ENCODE measurements around the gene ELL3. TPM values are rescaled to one million over a fixed set of nuclear protein-coding genes. Genes with fewer than 3 reads are reported as not detected.
"Not testable (repeated sequence)": the region's sequence is repeated elsewhere in the genome, so short reads cannot be mapped to it uniquely, and the experiment has no call there.

The ELL3 gene
- 1.2 and 1.3 TPM in 2 replicates for total RNA-seq

GRCh38 chr15:43776718-43777266 lies at the start of gene ELL3:
Gene ELL3, minus strand, starts transcription at chr15:43776966. Its CDS starts 65 bp downstream, at chr15:43776901.
- Mint-ChIP-seq H3K27ac (peak within 1 kb of the TSS; percentile 89), H3K4me1 (peaks cover 21% of the 10 kb centered on the region), H3K4me3 (peak within 1 kb of the TSS; percentile 90), H3K36me3 (ENCODE audit: low read depth) (peaks cover 23% of the 10 kb centered on the region), H3K9me3 (no peaks in the 10 kb centered on the region), H3K27me3 (peaks cover 12% of the 10 kb centered on the region)
- DNase-seq: peak; percentile 90
- intact Hi-C loops (cut with micrococcal nuclease): loop anchor here (1.0 to 2.0 kb wide), 3 partner anchors 15 to 48 kb away; partner anchors contain the start of gene MFAP1

DNA sequence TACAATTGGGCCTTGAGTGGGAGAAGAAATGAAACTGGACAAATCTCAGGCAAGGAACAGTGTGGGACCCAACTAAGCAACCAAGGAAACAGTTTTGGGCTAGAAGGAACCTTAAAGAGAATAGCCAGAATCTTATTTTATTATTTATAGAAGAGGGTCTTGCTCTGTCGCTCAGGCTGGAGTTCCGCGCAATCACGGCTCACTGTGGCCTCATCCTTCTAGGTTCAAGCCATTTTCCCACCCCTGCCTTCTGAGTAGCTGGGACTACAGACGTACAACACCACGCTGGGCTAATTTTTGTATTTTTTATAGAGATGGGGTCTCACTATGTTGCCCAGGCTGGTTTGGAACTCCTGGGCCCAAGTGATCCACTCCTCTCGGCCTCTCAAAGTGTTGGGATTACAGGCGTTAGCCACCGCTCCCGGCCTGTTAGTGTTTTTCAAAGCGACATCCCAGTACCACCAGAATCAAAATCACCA lies 49.3 kb upstream of the ELL3 start:
- Mint-ChIP-seq H3K4me3 (peak overlapping the region; percentile 90), H3K9me3 (peaks cover 5% of the 10 kb centered on the region), H3K4me1 (peaks cover 44% of the 10 kb centered on the region), H3K27me3 (no peaks in the 10 kb centered on the region), H3K36me3 (ENCODE audit: low read depth) (peaks cover 39% of the 10 kb centered on the region), H3K27ac (peak overlapping the region; percentile 92)
- DNase-seq: no peak
- intact Hi-C loops (cut with micrococcal nuclease): loop anchor here (2.0 to 10.0 kb wide), 4 partner anchors 33 to 899 kb away; partner anchors contain the start of gene SERF2

GRCh38 chr15:43825305-43825704 lies 48.5 kb upstream of the ELL3 start:
- intact Hi-C loops (cut with micrococcal nuclease): loop anchor here (10.0 kb wide), 2 partner anchors 719 to 899 kb away; no protein-coding TSS in a partner anchor
- peak; percentile 65 for DNase-seq
- H3K9me3 Mint-ChIP-seq, H3K4me3 Mint-ChIP-seq, H3K27me3 Mint-ChIP-seq: not testable (repeated sequence)
- peaks cover 42% of the 10 kb centered on the region for H3K4me1 Mint-ChIP-seq
- H3K36me3 Mint-ChIP-seq (ENCODE audit: low read depth): peaks cover 36% of the 10 kb centered on the region
- H3K27ac Mint-ChIP-seq: peak overlapping the region; percentile 29

DNA sequence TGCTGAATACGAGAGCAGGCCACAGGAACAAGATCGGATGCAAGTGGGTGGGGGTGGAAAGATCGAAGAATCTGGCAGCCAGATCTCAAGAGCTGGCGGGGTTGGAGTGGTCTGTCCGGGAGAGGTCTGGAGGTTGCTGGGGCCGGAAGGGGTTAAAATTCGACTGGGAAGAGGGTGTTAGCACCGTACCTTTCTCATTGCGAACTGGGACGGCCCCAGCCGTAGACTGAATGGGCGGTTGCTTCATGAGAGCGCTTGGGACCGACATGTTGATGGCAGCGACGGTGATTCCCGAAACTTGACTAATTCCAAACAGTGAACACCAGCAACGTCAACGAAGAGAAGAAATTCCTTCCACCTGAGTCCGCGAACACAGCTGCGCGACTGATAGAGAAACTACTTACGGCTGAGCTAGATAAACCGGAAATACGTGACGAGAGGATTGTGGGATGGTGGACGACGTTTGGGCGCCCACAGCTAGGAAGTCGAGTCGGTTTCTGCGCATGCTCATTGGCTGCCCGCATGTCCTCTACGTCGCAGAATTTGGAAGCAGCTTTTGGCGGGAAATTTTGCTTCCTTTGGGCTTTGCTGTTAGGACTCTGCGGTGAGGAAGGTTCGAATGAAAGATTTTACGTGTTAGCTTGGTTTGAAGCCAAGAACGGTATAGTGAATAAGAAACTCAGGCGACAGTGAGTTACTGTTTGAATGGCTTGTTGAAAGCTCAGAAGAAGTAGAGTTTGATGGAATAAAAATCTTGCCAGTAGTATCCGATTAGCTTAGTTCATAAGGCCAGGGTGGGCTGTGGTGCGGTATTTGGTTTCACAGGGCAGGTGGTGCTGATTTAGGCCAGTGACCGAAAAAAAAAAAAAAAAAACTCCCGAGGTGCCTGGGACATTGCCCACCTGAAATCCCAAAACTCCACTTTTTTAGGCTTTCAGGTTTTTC lies 47.8 kb upstream of the ELL3 start, which contains the start of gene MFAP1:
Gene MFAP1 (minus strand): TSS at position 389 of the 945 bp plus-strand sequence. CDS start 121 bp downstream, at position 268.
- Mint-ChIP-seq H3K36me3 (ENCODE audit: low read depth) (peaks cover 33% of the 10 kb centered on the region), H3K4me1 (peaks cover 38% of the 10 kb centered on the region), H3K27me3 (no peaks in the 10 kb centered on the region), H3K27ac (peak within 1 kb of the TSS; percentile 98), H3K9me3 (peaks cover 5% of the 10 kb centered on the region), H3K4me3 (peak within 1 kb of the TSS; percentile 92)
- intact Hi-C loops (cut with micrococcal nuclease): loop anchor here (1.0 to 10.0 kb wide), 4 partner anchors 24 to 900 kb away; partner anchors contain the start of genes HYPK and SERINC4
- peak; percentile 97 for DNase-seq

GRCh38 chr15:43821505-43821904 lies 44.7 kb upstream of the ELL3 start:
- intact Hi-C loops (cut with micrococcal nuclease): loop anchor here (10.0 kb wide), 2 partner anchors 723 to 903 kb away; no protein-coding TSS in a partner anchor
- Mint-ChIP-seq H3K27ac (peak overlapping the region; percentile 61), H3K9me3 (peaks cover 5% of the 10 kb centered on the region), H3K4me3 (peak overlapping the region; percentile 51), H3K4me1 (peaks cover 29% of the 10 kb centered on the region), H3K27me3 (no peaks in the 10 kb centered on the region), H3K36me3 (ENCODE audit: low read depth) (peaks cover 21% of the 10 kb centered on the region)
- DNase-seq: no peak

GRCh38 chr15:43815064-43815463 lies 38.3 kb upstream of the ELL3 start:
- H3K9me3 Mint-ChIP-seq; H3K4me3 Mint-ChIP-seq; intact Hi-C loops (cut with micrococcal nuclease); H3K27me3 Mint-ChIP-seq; DNase-seq: not testable (repeated sequence)
- Mint-ChIP-seq H3K36me3 (ENCODE audit: low read depth) (peaks cover 55% of the 10 kb centered on the region), H3K27ac (peak overlapping the region; percentile 10), H3K4me1 (peaks cover 12% of the 10 kb centered on the region)

DNA sequence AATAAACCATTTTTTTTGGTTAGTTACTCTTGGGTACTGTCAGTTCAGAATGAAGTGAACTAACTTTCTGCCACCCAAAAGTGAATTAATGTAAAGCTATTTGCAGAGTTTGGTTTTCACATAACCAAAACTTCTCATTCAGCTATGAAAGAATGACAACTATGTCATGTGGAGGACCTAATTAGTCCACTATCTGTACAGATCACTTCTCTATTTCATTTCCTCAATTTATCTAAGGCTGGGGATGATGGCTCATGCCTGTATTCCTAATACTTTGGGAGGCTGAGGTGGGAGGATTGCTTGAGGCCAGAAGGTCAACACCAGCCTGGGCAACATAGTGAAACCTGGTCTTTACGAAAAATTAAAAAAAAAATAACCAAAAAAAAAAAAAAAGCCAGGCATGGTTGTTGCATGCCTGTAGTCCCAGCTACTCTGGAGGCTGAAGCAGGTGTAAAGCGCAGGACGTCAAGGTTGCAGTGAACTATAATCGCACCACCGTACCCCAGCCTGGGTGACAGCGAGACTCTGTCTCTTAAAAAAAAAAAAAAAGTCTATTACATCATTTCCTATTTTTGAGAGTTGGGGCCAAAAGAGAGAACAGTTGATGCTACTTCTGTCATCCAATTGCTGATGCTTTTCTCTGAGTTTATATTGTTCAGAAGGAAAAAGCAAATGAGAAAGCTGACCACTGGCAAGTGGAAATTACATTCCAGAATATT lies 32.4 kb upstream of the ELL3 start:
- intact Hi-C loops (cut with micrococcal nuclease): loop anchor here (10.0 kb wide), 1 partner anchor 624 kb away; the partner anchor contains the start of gene CCNDBP1
- DNase-seq: no peak
- Mint-ChIP-seq H3K27me3 (no peaks in the 10 kb centered on the region), H3K4me3 (no peak overlapping the region), H3K36me3 (ENCODE audit: low read depth) (peaks cover 76% of the 10 kb centered on the region), H3K9me3 (no peaks in the 10 kb centered on the region), H3K4me1 (peaks cover 11% of the 10 kb centered on the region), H3K27ac (no peak overlapping the region)

DNA sequence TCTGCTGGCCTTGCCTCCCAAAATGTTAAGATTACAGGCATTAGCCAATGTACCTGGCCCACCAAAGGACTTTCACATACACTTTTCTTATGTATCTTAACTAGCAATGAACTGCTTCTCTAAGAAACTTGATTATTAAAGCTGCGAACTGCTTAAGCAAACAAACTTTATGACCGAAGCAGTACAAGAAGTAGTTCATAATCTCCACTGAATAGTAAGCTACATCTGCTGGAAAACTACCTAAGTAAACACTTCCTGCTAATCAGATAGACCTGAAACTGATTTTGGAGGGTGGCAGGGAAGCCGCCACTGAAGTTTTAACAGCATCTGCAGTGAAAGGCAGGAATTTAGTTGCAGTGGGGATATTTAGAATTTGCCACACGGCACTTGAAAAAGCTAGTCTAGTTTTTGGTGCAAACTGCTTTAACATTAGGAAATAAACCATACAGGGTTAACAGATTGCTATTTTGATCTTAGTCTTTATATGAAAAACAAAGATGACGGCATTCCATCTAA lies 31.7 kb upstream of the ELL3 start:
- no peak overlapping the region for H3K27ac Mint-ChIP-seq
- H3K4me3 Mint-ChIP-seq: no peak overlapping the region
- no peak for DNase-seq
- H3K36me3 Mint-ChIP-seq (ENCODE audit: low read depth): peaks cover 73% of the 10 kb centered on the region
- no peaks in the 10 kb centered on the region for H3K9me3 Mint-ChIP-seq
- H3K4me1 Mint-ChIP-seq: peaks cover 11% of the 10 kb centered on the region
- no peaks in the 10 kb centered on the region for H3K27me3 Mint-ChIP-seq
- intact Hi-C loops (cut with micrococcal nuclease): loop anchor here (10.0 kb wide), 1 partner anchor 624 kb away; the partner anchor contains the start of gene CCNDBP1

DNA sequence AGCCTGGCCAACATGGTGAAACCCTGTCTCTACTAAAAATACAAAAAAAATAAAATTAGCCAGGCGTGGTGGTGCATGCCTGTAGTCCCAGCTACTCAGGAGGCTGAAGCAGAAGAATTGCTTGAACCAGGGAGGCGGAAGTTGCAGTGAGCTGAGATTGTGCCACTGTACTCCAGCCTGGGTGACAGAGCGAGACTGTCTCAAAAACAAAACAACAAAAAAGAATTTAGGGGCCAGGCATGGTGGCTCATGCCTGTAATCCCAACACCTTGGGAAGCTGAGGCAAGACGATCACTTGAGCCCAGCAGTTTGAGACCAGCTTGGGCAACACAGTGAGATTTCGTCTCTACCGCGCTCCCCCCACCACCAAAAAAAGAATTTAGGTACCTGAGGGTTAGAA lies 25.9 kb upstream of the ELL3 start:
- DNase-seq, H3K27me3 Mint-ChIP-seq, H3K4me3 Mint-ChIP-seq, H3K27ac Mint-ChIP-seq, H3K9me3 Mint-ChIP-seq: not testable (repeated sequence)
- H3K4me1 Mint-ChIP-seq: peaks cover 31% of the 10 kb centered on the region
- peaks cover 71% of the 10 kb centered on the region for H3K36me3 Mint-ChIP-seq (ENCODE audit: low read depth)
- intact Hi-C loops (cut with micrococcal nuclease): loop anchor here (10.0 kb wide), 1 partner anchor 618 kb away; the partner anchor contains the start of gene CCNDBP1

- Mint-ChIP-seq H3K36me3 (ENCODE audit: low read depth) (peaks cover 71% of the 10 kb centered on the region), H3K4me3 (peak within 1 kb of the TSS; percentile 96), H3K9me3 (no peaks in the 10 kb centered on the region), H3K4me1 (peaks cover 34% of the 10 kb centered on the region), H3K27ac (peak within 1 kb of the TSS; percentile 98), H3K27me3 (no peaks in the 10 kb centered on the region)
- intact Hi-C loops (cut with micrococcal nuclease): loop anchor here (1.0 to 10.0 kb wide), 3 partner anchors 8 to 616 kb away; partner anchors contain the start of genes CCNDBP1, MFAP1 and SERF2
- peak; percentile 98 for DNase-seq
These were observed 23.7 kb upstream of the ELL3 start, which contains the start of gene HYPK for GRCh38 chr15:43800286-43801141. Gene HYPK, plus strand, starts transcription at chr15:43800599. Its CDS starts 24 bp downstream, at chr15:43800623.

- peak within 1 kb of the TSS; percentile 96 for H3K4me3 Mint-ChIP-seq
- peaks cover 71% of the 10 kb centered on the region for H3K36me3 Mint-ChIP-seq (ENCODE audit: low read depth)
These were observed 23.1 kb upstream of the ELL3 start, which contains the start of gene SERINC4 for GRCh38 chr15:43799945-43800285. Gene SERINC4, minus strand, starts transcription at chr15:43800220. Its CDS starts 234 bp downstream, at chr15:43799986.

More at GRCh38 chr15:43799945-43800285, 23.1 kb upstream of the ELL3 start, which contains the start of gene SERINC4:
- DNase-seq: no peak
- Mint-ChIP-seq H3K27ac (peak within 1 kb of the TSS; percentile 98), H3K27me3 (no peaks in the 10 kb centered on the region), H3K4me1 (peaks cover 35% of the 10 kb centered on the region), H3K9me3 (no peaks in the 10 kb centered on the region)
- intact Hi-C loops (cut with micrococcal nuclease): loop anchor here (1.0 to 10.0 kb wide), 3 partner anchors 8 to 615 kb away; partner anchors contain the start of genes CCNDBP1, MFAP1 and SERF2
